Panc1 (cell line): ENCODE results near the gene NFS1. TPM values are rescaled to one million over a fixed set of nuclear protein-coding genes. Genes with fewer than 3 reads are reported as not detected.

Source experiments
- ATAC-seq: fragments of 200-7000 bp; cut with Tn5 transposase; 2 replicates; pipeline ENCODE4 v1.9.1; 2020; ENCODE audit warnings: mild to moderate bottlenecking, moderate library complexity
- BruUV-seq: library from RNA; stranded (reverse); fragments of 400-500 nt; replicated peaks from 2 replicates; lab custom pipeline; 2021; lab: Mats Ljungman, UMichigan
- CTCF ChIA-PET: fragments of 300-600 bp; sonication (Branson Sonifier 250); formaldehyde crosslinking; loops from one replicate; lab custom pipeline; 2022; ENCODE audit warnings: antibody characterized with exemption; lab: Charles Lee
- POLR2A ChIA-PET: fragments of 300-600 bp; sonication (Branson Sonifier 250); formaldehyde crosslinking; loops from one replicate; lab custom pipeline; 2022; ENCODE audit warnings: antibody characterized with exemption; lab: Charles Lee
- DNase-seq: peaks from one replicate; pipeline ENCODE4 v3.0.0-alpha.2; 2010; ENCODE audit warnings: low read depth, low spot score
- H3K27ac ChIP-seq: 2 replicates; pipeline ENCODE4 v1.5.1; 2011; ENCODE audit warnings: mild to moderate bottlenecking, low read length, inconsistent platforms
- H3K27me3 ChIP-seq: fragments of 200-500 bp; sonication (Bioruptor generic); 2 replicates; pipeline ENCODE4 v1.6.0; 2014; ENCODE audit warnings: low read length, inconsistent platforms; ENCODE audit not compliant: control insufficient read depth, insufficient read depth
- H3K36me3 ChIP-seq: fragments of 200-500 bp; sonication (Bioruptor generic); 2 replicates; pipeline ENCODE4 v1.5.1; 2014; ENCODE audit warnings: inconsistent platforms, mild to moderate bottlenecking, low read length, moderate library complexity; ENCODE audit not compliant: control insufficient read depth, insufficient read depth
- H3K4me1 ChIP-seq: 2 replicates; pipeline ENCODE4 v1.5.1; 2011; ENCODE audit warnings: inconsistent platforms, mild to moderate bottlenecking, low read length, moderate library complexity; ENCODE audit not compliant: control insufficient read depth, insufficient read depth
- H3K4me3 ChIP-seq, 2 experiments: 2 replicates each; pipeline ENCODE4 v1.5.1; 2011 to 2012; ENCODE audit warnings: low read depth in 2 of 2, low read length in 2 of 2, mild to moderate bottlenecking in 2 of 2, inconsistent platforms in 1 of 2, moderate library complexity in 1 of 2
- H3K9me3 ChIP-seq: fragments of 200-500 bp; sonication (Bioruptor generic); 2 replicates; pipeline ENCODE4 v1.5.1; 2014; ENCODE audit warnings: low read depth, mild to moderate bottlenecking, inconsistent platforms, low read length, moderate library complexity; ENCODE audit not compliant: control insufficient read depth, insufficient read depth
- POLR2AphosphoS5 ChIP-seq: IDR thresholded peaks from 2 replicates; pipeline ENCODE4 v1.6.1; 2012; ENCODE audit warnings: mild to moderate bottlenecking, low read depth, low read length, moderate library complexity
- SIN3A ChIP-seq: IDR thresholded peaks from 2 replicates; pipeline ENCODE4 v1.6.1; 2012; ENCODE audit warnings: low read depth, mild to moderate bottlenecking, low read length, moderate library complexity, borderline replicate concordance; ENCODE audit not compliant: insufficient read depth
- TCF7L2 ChIP-seq: IDR thresholded peaks from 2 replicates; pipeline ENCODE4 v1.6.1; 2011; ENCODE audit warnings: mild to moderate bottlenecking, low read depth, low read length, inconsistent platforms
- in situ Hi-C: cut with HindIII; loops from 2 replicates; pipeline ENCODE4 v1.10.0; 2016; ENCODE audit warnings: low sequenced_read_pairs, low pct_unique_long_range_greater_than_20kb
- intact Hi-C: fragments of 100-400 bp; cut with micrococcal nuclease; formaldehyde crosslinking; loops from one replicate; pipeline ENCODE4 v1.10.0; 2022; ENCODE audit not compliant: unreplicated experiment
- total RNA-seq: library from RNA; stranded (reverse); gene quantifications from one replicate; pipeline ENCODE4 v1.2.1, GENCODE V29; 2021; ENCODE audit not compliant: unreplicated experiment
- TF ChIP-seq, protein P1 (sequence below): fragments of 450-650 bp; IDR thresholded peaks from 2 replicates; pipeline ENCODE4 v1.5.1; 2017; ENCODE audit warnings: mild to moderate bottlenecking
- TF ChIP-seq, protein P2 (sequence below), 2 experiments: IDR thresholded peaks; 2 replicates each; pipeline ENCODE4 v1.6.1; 2011 to 2012; ENCODE audit warnings: low read depth in 2 of 2, control low read depth in 1 of 2, low read length in 1 of 2, mild to moderate bottlenecking in 1 of 2, moderate library complexity in 1 of 2; ENCODE audit not compliant: insufficient read depth in 1 of 2

NFS1 gene
- total RNA-seq, 1 experiment from 2014 or later, result 44.9 TPM

DNA sequence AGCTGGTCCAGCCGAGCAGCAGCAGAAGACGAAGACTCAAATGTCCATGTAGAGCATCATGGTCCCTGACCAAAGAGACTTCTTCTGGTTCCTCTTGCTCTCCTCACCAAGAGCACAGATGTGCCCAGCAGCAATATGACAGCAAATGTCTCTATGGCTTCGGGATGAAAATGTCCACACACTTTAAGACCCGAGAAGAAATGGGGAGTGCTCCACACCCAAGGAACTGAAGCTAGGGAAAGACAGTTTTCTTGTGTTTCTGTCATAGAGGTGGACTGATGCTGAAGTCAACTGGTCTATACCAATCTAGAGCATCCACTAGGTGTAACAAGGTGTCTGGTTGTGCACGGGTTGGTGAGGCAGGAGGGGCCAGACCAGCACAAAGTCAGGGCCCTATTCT is 29.9 kb downstream of the NFS1 start:
- ATAC-seq, result no peak
- CTCF ChIA-PET, result interaction anchor here (0.6 kb wide), 1 partner anchor 10 kb away, joined by 3 read pairs; no protein-coding TSS in a partner anchor
- Histone ChIP-seq H3K4me1 (no peaks in the 10 kb centered on the region), H3K27me3 (no peaks in the 10 kb centered on the region), H3K9me3 (no peaks in the 10 kb centered on the region), H3K4me3 (no peak overlapping the region), H3K27ac (no peak overlapping the region), H3K36me3 (peaks cover 4% of the 10 kb centered on the region)
- BruUV-seq, result no TSS peak
- intact Hi-C loops, result no loop called here
- POLR2A ChIA-PET, result no interaction called here
- TF ChIP-seq, protein P1, sequence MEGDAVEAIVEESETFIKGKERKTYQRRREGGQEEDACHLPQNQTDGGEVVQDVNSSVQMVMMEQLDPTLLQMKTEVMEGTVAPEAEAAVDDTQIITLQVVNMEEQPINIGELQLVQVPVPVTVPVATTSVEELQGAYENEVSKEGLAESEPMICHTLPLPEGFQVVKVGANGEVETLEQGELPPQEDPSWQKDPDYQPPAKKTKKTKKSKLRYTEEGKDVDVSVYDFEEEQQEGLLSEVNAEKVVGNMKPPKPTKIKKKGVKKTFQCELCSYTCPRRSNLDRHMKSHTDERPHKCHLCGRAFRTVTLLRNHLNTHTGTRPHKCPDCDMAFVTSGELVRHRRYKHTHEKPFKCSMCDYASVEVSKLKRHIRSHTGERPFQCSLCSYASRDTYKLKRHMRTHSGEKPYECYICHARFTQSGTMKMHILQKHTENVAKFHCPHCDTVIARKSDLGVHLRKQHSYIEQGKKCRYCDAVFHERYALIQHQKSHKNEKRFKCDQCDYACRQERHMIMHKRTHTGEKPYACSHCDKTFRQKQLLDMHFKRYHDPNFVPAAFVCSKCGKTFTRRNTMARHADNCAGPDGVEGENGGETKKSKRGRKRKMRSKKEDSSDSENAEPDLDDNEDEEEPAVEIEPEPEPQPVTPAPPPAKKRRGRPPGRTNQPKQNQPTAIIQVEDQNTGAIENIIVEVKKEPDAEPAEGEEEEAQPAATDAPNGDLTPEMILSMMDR, result no peak
- no peak for TF ChIP-seq TCF7L2
- TF ChIP-seq, protein P2, sequence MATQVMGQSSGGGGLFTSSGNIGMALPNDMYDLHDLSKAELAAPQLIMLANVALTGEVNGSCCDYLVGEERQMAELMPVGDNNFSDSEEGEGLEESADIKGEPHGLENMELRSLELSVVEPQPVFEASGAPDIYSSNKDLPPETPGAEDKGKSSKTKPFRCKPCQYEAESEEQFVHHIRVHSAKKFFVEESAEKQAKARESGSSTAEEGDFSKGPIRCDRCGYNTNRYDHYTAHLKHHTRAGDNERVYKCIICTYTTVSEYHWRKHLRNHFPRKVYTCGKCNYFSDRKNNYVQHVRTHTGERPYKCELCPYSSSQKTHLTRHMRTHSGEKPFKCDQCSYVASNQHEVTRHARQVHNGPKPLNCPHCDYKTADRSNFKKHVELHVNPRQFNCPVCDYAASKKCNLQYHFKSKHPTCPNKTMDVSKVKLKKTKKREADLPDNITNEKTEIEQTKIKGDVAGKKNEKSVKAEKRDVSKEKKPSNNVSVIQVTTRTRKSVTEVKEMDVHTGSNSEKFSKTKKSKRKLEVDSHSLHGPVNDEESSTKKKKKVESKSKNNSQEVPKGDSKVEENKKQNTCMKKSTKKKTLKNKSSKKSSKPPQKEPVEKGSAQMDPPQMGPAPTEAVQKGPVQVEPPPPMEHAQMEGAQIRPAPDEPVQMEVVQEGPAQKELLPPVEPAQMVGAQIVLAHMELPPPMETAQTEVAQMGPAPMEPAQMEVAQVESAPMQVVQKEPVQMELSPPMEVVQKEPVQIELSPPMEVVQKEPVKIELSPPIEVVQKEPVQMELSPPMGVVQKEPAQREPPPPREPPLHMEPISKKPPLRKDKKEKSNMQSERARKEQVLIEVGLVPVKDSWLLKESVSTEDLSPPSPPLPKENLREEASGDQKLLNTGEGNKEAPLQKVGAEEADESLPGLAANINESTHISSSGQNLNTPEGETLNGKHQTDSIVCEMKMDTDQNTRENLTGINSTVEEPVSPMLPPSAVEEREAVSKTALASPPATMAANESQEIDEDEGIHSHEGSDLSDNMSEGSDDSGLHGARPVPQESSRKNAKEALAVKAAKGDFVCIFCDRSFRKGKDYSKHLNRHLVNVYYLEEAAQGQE (IDR thresholded peaks at IDR 0.05; ENCODE audit: insufficient read depth in 1 of 2, low read depth in 2 of 2, low read length in 1 of 2), result no peak
- in situ Hi-C loops, result no loop called here
- no peak for DNase-seq

DNA sequence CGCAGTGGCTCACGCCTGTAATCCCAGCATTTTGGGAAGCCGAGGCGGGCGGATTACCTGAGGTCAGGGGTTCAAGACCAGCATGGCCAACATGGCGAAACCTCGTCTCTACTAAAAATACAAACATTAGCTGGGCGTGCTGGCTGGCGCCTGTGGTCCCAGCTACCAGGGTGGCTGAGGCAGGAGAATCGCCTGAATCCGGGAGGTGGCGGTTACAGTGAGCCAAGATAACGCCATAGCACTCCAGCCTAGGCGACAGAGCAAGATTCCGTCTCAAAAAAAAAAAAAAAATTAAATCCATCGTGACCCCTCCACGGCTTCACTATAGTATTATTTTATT is 33.2 kb downstream of the NFS1 start:
- BruUV-seq, result no TSS peak
- no peak for DNase-seq
- intact Hi-C loops, result no loop called here
- ChIA-PET CTCF (interaction anchor here (0.5 to 0.7 kb wide), 3 partner anchors 27 to 140 kb away, joined by 3 to 11 read pairs (median 3); partner anchors contain the start of gene RBM39), POLR2A (interaction anchor here (0.6 to 0.7 kb wide), 2 partner anchors 324 to 566 kb away, joined by 3 to 4 read pairs; no protein-coding TSS in a partner anchor)
- H3K4me3 ChIP-seq, result no peak overlapping the region
- no peaks in the 10 kb centered on the region for H3K9me3 ChIP-seq
- H3K4me1 ChIP-seq, result peaks cover 18% of the 10 kb centered on the region
- TF ChIP-seq, protein P1, result no peak
- TF ChIP-seq TCF7L2, result no peak
- TF ChIP-seq, protein P2 (IDR thresholded peaks at IDR 0.05; ENCODE audit: insufficient read depth in 1 of 2, low read depth in 2 of 2, low read length in 1 of 2), result no peak
- TF ChIP-seq POLR2AphosphoS5, result no peak
- TF ChIP-seq SIN3A, result no peak
- in situ Hi-C loops, result no loop called here
- H3K36me3 ChIP-seq, result peaks cover 3% of the 10 kb centered on the region
- no peak overlapping the region for H3K27ac ChIP-seq
- no peaks in the 10 kb centered on the region for H3K27me3 ChIP-seq
- ATAC-seq, result no peak
